ENCODE data around the gene ANKS1B.

Gene ANKS1B

DNA sequence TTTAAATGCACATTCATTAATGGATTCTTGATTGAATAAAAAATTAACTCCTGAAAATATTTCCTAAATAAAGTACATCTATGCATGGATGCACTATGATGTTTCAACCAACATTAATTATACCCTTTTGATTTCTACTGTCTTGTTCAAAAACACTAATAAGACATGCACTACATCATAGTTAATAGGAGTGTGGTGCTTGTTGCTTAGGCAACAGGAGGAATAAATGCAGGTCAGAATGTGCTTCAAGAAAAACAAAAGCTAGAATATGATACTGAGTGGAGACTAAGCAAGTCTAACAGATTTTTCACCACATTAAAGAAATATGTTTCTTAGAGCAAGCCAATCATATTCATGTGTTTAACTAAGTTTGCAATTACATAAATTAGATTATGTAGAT is 833.0 kb downstream of the ANKS1B start:
- no peak for DNase-seq

DNA sequence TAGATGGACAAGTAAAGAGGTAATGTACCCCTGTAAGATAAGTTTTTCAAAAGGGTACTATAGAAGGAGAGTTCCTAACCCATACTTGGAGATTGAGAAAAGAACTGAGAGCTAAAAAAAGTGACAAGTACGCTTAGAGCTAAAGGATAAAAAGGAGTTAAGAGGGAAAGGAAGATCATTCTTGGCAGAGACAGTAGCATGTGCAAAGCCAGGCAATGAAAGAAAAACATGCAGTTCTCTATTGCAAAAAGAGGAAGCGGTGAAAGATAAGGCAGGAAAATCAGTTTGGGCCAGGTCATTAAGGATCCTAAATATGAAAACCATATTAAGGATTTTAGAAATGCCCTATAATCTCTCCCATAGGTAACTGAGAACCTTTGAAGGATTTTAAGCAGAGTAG is 837.6 kb downstream of the ANKS1B start:
- no peak for DNase-seq

DNA sequence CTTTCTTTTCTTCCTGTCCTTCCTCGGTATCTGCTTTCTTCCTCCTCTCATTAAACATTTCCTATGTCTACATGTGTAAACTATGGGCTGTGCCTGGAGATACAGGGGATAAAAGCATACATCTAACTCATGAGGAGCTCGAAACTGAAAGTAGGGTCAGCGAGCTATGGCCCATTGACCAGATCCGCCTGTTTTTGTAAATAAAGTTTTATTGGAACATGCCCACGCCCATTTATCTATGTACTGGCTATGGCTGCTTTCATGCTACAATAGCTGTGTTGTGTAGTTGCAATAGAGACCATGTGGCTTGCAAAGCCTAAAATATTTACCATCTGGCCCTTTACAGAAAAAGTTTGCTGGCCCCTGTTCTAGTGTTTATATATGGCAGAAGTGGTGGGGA is 838.0 kb downstream of the ANKS1B start:
- no peak for DNase-seq

- DNase-seq, result no peak
Measured at GRCh38 chr12:99146185-99146584, 838.6 kb downstream of the ANKS1B start.

DNA sequence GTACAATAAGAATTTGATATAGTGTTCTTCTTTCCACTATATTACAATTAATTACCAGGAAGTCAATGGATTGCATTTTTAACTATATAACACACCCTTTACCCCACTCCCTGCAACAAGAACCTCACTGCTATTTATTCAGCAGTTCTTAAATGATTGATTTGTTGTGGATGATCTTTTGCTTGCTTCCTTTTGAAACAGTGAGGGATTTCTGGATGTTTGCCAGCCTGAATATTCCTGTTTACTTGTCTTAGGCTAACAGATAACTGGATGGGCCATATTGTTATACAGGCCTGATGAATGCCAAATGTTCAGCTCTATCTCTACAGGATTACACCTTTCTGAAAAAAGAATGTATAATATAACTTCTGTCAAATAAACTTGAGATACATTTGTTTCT is 842.1 kb downstream of the ANKS1B start:
- no peak for DNase-seq

DNA sequence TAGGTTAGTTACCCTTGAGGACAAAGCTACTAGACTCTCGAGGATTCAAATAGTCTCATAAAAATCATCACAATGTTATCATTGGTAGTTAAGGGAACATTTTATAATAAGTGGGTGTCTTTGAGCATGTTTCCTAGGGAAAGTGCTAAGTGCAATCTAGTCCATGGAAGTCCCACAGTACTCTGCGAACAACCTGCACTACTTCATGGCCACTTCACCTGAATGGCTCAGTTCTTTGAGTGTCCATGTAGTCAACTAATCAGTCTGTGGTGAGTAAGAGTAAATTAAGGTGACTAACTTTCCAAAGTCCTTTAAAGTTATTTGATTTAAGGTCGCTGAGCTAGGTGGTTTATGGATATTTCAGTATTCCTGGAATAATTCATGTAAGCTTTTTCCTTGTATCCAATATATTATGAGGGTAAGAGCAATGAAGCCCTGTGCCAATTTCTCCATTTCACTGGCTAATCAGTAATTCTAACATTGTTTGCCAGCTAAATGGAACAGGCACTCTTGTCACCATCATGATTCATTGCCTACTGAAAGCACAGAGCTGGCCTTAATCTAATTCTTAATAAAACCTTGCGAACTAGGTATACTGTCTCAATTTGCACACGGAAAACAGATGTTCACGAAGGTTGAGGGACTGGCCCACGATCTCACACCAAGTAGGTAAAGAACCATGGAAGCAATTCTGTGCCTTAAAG is 844.6 kb downstream of the ANKS1B start:
- DNase-seq, result no peak

DNA sequence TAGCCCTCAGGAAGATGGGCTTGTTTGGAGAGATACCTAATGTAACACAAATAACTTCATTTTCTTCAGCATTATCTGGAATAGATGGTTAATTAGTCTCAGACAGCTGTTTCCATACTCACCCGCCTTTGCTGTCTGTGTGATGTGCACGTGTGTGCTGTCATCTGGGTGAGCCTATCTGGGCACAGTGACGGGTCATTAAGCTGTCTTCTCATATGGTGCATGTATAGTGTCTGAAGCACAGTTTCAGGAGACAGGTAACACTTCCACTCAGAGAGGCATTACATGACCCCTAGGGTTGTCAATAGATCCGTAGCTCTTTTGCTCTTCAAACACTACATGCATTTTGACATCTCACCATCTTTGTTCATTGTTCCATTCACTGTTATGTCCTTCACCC is 846.3 kb downstream of the ANKS1B start:
- no peak for DNase-seq

DNA sequence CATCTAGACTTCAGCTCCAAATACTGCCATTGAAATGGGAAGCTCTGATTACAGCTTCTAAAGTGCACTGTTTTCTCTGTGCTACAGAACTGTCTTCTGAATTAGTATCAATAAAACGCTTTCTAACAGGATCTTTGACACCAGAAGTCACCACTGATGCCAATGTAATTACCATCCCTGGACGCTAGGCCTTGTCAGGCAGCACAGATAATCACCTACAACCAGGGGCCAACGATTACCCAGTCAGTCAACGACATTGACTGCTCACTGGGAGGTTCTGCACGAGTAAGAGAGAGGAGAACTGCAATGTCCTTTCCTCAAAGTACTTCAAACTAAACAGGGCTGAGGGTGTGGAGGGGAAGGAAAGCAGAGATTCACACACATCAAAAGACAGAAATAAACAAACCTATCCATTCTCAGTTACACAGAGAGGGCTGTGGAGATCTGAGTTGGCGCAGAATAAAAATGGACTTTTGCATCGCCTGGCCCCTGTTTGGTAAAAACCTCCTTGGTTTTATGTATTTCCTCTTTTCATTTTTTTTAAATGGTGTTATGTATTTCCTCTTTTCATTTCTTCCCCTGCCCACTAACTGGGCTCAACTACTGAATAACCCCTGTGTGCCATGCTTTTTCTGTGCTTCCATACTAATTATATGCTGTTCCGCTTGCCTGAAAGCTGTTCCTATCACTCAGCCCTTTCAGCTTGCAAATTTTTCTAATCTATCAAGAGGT is 847.4 kb downstream of the ANKS1B start:
- DNase-seq, result no peak

DNA sequence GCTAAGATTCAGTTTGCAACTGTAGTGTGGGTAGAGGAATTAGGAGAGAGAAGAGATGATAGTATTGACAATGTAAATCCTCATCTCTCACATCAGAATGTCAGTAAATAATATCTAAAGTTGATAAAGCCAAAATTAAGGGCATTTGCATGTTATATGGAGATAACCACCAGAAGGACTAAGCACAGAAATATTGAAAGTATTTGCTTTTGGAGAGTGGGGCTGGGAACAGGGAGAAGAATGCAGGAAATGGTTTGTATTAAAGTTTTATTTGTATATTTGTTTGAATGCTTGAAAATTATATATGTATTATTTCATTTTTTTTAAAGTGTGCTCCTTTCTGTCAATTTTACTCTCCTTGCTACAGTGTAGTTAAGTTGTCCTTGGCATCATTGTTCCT is 848.2 kb downstream of the ANKS1B start:
- no peak for DNase-seq

GRCh38 chr12:99135376-99135775 is 849.4 kb downstream of the ANKS1B start:
- no peak for DNase-seq

- no peak for DNase-seq
Measured at GRCh38 chr12:99133401-99133800, 851.3 kb downstream of the ANKS1B start.

DNA sequence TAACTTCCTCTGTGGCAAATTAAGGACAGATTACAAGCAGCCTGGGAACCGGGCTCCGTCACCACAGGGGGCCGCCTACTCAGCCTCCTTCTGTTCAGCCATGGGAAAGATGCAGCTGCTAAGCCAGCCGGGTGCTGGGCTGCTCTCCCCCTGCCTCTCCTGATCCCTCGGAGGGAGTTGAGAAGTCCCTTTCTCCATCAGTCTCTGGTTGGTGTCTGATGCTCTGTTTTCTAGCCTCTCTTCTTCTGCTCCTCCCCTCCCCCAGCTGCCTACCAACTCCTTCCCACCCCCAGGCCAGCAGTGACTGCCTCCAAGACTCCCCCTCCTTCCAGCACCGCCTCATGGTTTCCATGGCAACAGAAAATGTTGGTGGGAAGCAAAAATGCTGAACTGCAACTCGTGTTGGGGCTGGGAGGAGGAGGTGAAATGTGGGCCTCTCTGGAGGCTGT is 853.0 kb downstream of the ANKS1B start:
- no peak for DNase-seq

- DNase-seq, result no peak
Measured at GRCh38 chr12:99130808-99131553, 853.8 kb downstream of the ANKS1B start.

- DNase-seq, result no peak
Measured at GRCh38 chr12:99128246-99128802, 856.4 kb downstream of the ANKS1B start.

- no peak for DNase-seq
Measured at GRCh38 chr12:99122959-99123358, 861.8 kb downstream of the ANKS1B start.

DNA sequence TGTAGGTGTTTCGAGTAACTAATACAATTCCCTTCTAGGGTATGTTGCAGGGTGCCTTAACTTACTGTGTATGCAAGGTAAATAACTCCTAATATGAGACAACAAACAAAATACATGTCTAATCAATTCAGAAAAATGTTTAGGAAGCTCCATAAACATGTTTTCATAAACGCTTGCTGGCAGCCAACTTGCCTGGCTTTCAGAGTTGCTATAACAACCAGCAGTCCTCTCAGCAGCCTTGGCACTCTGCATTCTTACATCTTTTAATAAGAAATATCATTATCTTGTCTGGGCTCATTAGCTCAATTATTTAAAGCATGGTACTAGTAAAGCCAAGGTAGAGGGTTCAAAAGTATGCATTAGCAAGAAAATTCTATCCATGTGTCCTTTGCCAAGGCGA is 862.2 kb downstream of the ANKS1B start:
- no peak for DNase-seq

DNA sequence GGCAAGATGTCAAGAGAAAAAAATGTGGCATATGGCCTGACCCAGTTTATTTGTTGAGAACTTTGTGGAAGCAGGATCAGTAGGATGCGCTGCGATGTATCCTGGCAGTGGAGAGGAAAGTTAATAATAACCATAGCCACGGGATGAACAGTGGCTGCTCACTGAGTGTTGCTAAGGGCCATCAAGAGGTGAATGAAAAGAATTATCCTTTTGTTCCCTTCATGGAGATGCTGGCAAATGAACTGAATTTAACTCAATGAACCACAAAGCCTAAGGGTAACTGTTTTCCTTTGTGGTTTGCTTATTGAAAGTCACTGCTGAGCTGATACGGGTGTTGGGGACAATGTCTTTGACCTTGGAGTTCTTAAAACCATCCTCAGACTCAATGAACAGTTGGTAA is 863.2 kb downstream of the ANKS1B start:
- DNase-seq, result no peak

DNA sequence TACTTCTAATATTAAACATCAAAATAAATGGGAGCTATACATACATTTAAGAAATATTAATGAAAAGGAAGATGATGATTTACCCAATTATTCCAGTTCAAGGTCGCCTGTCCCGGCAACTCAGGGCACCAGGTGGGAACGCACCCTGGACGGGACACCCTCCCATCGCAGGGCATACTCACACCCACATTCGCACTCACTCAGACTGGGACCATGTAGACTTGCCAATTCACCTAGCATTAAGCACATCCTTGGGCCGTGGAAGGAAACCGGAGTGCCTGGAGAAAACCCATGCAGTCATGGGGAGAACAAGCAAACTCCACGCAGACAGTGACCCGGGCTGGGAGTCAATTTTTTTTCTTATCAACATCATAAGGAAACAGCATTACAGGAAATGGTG is 864.8 kb downstream of the ANKS1B start:
- DNase-seq, result no peak

GRCh38 chr12:99119449-99119848 is 865.3 kb downstream of the ANKS1B start:
- no peak for DNase-seq

DNA sequence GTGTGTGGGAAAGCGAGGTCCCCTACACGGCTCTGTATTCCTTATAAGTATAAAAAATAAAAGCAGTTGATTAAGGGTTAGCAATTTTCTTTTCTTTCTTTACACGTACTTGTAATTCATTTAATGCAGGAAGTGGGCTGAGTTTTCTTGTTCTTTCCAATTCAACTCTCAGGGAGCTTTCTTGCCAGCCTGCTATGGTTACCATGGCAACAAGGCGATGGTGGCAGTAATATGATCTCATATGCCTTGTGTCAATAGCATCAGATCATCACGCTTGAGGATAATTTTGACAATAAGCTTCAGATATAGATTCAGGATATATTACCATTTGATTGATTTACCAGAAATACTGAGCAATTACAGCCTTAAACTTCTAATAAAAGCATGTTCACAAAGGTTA is 873.1 kb downstream of the ANKS1B start:
- no peak for DNase-seq

DNA sequence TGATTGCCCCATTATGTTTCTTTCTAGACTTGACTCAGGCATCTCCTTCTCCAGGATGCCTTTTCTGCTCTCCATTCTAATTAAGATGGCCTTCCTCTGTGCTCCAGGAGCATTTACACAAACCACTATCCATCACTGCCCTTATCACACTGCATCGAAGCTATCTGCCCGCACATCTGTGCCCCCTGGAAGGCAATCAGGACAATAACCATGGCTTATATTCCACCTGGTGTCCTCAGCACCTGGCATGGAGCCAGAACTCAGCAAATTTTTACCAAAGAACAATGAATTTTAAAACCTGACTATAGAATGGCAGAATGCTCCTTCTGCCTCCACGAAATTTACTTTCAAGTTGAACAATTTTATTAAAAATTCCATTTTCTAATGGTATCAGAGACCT is 873.9 kb downstream of the ANKS1B start:
- DNase-seq, result no peak

DNA sequence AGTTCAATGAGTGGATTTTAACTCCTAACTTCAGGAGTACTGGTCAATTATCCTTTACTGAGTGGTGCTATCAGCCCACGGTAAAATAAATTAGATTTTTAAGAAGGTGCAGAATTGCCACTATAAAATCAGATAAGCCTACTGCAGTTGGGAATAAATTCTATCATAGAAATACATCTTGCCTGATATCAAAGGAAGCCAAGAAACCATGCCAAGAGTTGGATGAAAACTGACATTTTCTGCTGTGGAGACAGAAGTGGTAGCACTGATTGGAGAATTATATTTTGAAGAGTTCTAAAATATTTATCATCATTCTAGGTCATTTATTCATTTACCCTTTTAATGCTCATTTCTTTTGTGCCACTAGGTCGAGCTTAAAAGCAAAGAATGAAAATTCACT is 874.5 kb downstream of the ANKS1B start:
- no peak for DNase-seq

- DNase-seq, result no peak
Measured at GRCh38 chr12:99108924-99109323, 875.8 kb downstream of the ANKS1B start.

- DNase-seq, result no peak
Measured at GRCh38 chr12:99099786-99100185, 885.0 kb downstream of the ANKS1B start.

Measured in hematopoietic multipotent progenitor cell treated with erythropoietin and hydrocortisone succinate and interleukin-3 and kit ligand, for 6 days (in vitro differentiated cells).